SU-DHL-6 (cell line): ENCODE measurements around the gene ZNF439.

Source experiments
- EZH2phosphoT487 ChIP-seq: fragments of 200-600 bp; sonication (generic), shearing (Covaris generic); conservative IDR thresholded peaks from 2 replicates; pipeline ENCODE4 v1.6.1; 2018; ENCODE audit warnings: mild to moderate bottlenecking, antibody characterized with exemption, low read length, moderate library complexity, mixed read lengths
- TF ChIP-seq, protein P1 (sequence below): fragments of 200-600 bp; sonication (generic); IDR thresholded peaks from one replicate; pipeline ENCODE4 v1.5.1; 2017; ENCODE audit warnings: antibody characterized with exemption, mild to moderate bottlenecking, low read length, moderate library complexity; ENCODE audit not compliant: insufficient read depth, poor library complexity, severe bottlenecking

DNA sequence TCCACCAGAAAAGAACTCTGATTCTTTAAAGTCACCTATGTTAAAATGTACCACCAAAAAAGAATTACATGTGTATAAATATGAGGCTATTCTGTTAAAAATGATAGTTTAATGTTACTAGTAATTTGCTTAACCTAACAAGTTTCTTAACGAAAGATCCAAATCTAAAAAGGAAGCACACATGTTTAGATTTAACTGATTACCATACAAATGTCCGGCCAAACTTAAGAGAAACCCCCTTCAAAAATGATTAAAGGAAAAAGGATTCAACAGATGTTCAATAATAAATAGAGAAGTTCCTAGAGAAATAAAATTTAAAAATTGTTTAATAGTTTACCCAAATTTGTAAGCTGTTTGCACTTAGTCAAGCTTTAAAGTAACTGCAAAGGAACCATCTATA is 34.1 kb downstream of the ZNF439 start:
- TF ChIP-seq, protein P1, sequence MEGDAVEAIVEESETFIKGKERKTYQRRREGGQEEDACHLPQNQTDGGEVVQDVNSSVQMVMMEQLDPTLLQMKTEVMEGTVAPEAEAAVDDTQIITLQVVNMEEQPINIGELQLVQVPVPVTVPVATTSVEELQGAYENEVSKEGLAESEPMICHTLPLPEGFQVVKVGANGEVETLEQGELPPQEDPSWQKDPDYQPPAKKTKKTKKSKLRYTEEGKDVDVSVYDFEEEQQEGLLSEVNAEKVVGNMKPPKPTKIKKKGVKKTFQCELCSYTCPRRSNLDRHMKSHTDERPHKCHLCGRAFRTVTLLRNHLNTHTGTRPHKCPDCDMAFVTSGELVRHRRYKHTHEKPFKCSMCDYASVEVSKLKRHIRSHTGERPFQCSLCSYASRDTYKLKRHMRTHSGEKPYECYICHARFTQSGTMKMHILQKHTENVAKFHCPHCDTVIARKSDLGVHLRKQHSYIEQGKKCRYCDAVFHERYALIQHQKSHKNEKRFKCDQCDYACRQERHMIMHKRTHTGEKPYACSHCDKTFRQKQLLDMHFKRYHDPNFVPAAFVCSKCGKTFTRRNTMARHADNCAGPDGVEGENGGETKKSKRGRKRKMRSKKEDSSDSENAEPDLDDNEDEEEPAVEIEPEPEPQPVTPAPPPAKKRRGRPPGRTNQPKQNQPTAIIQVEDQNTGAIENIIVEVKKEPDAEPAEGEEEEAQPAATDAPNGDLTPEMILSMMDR, result no peak
- TF ChIP-seq EZH2phosphoT487, result no peak
